Measurements from ENCODE around the gene MOGAT2. TPM values are rescaled to one million over a fixed set of nuclear protein-coding genes. Genes with fewer than 3 reads are reported as not detected.

MOGAT2 gene
- total and polyA plus RNA-seq, 2 of the 13 experiments (the other 11 are each of a cell fraction or from before 2014, with no cell fraction given): 27.2 to 27.8 TPM

DNA sequence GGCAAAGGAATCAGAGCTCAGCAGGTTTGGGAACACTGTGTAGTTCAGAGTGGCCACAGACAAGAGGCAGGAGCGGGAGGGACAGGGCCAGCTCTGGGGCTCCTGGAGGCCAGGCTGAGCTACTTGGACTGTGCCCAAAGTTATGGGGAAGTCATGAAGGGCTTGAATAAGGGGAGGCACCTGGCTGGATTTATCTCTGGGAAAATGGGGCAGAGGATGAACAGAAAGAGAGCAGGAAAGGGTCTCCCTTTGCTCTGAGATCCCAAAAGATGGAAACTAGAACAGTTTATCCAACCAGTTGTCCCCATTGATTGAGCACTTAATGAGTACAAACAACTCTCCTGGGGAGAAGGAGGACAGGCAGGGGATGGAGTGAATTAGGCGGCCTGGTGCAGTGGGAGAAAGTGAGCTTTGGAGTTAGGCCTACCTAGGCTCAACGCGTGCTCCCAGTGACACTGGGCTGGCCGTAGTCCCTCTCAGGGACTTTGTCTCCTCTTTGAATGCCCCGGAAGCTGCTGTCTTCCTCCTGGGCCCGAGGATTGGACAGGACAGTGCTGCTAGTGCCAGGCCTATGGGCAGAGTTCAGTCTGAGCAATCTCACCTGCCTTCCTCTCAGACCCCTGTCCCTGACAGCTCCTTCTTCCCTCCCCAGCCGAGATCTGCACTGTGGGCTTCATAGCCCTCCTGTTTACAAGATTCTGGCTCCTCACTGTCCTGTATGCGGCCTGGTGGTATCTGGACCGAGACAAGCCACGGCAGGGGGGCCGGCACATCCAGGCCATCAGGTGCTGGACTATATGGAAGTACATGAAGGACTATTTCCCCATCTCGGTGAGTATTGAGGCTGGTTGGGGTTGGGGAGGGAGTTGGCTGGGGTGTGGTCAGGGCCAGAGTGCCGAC is 2.0 kb downstream of the MOGAT2 start (continued):
- TF ChIP-seq, protein P1, sequence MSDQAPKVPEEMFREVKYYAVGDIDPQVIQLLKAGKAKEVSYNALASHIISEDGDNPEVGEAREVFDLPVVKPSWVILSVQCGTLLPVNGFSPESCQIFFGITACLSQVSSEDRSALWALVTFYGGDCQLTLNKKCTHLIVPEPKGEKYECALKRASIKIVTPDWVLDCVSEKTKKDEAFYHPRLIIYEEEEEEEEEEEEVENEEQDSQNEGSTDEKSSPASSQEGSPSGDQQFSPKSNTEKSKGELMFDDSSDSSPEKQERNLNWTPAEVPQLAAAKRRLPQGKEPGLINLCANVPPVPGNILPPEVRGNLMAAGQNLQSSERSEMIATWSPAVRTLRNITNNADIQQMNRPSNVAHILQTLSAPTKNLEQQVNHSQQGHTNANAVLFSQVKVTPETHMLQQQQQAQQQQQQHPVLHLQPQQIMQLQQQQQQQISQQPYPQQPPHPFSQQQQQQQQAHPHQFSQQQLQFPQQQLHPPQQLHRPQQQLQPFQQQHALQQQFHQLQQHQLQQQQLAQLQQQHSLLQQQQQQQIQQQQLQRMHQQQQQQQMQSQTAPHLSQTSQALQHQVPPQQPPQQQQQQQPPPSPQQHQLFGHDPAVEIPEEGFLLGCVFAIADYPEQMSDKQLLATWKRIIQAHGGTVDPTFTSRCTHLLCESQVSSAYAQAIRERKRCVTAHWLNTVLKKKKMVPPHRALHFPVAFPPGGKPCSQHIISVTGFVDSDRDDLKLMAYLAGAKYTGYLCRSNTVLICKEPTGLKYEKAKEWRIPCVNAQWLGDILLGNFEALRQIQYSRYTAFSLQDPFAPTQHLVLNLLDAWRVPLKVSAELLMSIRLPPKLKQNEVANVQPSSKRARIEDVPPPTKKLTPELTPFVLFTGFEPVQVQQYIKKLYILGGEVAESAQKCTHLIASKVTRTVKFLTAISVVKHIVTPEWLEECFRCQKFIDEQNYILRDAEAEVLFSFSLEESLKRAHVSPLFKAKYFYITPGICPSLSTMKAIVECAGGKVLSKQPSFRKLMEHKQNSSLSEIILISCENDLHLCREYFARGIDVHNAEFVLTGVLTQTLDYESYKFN (CRISPR knock-in tag; conservative IDR thresholded peaks at IDR 0.05): peak; percentile 58
- TF ChIP-seq NPAS2 (CRISPR knock-in tag; IDR thresholded peaks at IDR 0.05; ENCODE audit: borderline replicate concordance) (no peak), POLR2A (IDR thresholded peaks at IDR 0.05; ENCODE audit: insufficient read depth in 1 of 2, low read depth in 2 of 2, low read length in 2 of 2) (peak; percentile 80 to 89), PHF8 (CRISPR knock-in tag; IDR thresholded peaks at IDR 0.05) (peak; percentile 67), ZNF670 (CRISPR knock-in tag; IDR thresholded peaks at IDR 0.05; ENCODE audit: borderline replicate concordance) (peak; percentile 95), SIN3B (IDR thresholded peaks at IDR 0.05; ENCODE audit: low read length) (no peak; the same call in 1 of the 2 replicates), SNRNP70 (IDR thresholded peaks at IDR 0.05; ENCODE audit: low read depth, low read length) (no peak), HOXA3 (CRISPR knock-in tag; IDR thresholded peaks at IDR 0.05) (peak; percentile 63; the same call in 1 of the 2 replicates), ZFY (CRISPR knock-in tag; IDR thresholded peaks at IDR 0.05) (peak; percentile 99), JUNB (CRISPR knock-in tag; IDR thresholded peaks at IDR 0.05; ENCODE audit: borderline replicate concordance) (no peak), JDP2 (CRISPR knock-in tag; IDR thresholded peaks at IDR 0.05; ENCODE audit: borderline replicate concordance) (no peak), FOSL1 (CRISPR knock-in tag; IDR thresholded peaks at IDR 0.05; ENCODE audit: borderline replicate concordance) (no peak), IRX3 (CRISPR knock-in tag; IDR thresholded peaks at IDR 0.05; ENCODE audit: borderline replicate concordance, low read depth) (peak; percentile 69; the same call in 1 of the 2 replicates), ELF3 (CRISPR knock-in tag; IDR thresholded peaks at IDR 0.05) (peak; percentile 85)
- TF ChIP-seq, protein P2, sequence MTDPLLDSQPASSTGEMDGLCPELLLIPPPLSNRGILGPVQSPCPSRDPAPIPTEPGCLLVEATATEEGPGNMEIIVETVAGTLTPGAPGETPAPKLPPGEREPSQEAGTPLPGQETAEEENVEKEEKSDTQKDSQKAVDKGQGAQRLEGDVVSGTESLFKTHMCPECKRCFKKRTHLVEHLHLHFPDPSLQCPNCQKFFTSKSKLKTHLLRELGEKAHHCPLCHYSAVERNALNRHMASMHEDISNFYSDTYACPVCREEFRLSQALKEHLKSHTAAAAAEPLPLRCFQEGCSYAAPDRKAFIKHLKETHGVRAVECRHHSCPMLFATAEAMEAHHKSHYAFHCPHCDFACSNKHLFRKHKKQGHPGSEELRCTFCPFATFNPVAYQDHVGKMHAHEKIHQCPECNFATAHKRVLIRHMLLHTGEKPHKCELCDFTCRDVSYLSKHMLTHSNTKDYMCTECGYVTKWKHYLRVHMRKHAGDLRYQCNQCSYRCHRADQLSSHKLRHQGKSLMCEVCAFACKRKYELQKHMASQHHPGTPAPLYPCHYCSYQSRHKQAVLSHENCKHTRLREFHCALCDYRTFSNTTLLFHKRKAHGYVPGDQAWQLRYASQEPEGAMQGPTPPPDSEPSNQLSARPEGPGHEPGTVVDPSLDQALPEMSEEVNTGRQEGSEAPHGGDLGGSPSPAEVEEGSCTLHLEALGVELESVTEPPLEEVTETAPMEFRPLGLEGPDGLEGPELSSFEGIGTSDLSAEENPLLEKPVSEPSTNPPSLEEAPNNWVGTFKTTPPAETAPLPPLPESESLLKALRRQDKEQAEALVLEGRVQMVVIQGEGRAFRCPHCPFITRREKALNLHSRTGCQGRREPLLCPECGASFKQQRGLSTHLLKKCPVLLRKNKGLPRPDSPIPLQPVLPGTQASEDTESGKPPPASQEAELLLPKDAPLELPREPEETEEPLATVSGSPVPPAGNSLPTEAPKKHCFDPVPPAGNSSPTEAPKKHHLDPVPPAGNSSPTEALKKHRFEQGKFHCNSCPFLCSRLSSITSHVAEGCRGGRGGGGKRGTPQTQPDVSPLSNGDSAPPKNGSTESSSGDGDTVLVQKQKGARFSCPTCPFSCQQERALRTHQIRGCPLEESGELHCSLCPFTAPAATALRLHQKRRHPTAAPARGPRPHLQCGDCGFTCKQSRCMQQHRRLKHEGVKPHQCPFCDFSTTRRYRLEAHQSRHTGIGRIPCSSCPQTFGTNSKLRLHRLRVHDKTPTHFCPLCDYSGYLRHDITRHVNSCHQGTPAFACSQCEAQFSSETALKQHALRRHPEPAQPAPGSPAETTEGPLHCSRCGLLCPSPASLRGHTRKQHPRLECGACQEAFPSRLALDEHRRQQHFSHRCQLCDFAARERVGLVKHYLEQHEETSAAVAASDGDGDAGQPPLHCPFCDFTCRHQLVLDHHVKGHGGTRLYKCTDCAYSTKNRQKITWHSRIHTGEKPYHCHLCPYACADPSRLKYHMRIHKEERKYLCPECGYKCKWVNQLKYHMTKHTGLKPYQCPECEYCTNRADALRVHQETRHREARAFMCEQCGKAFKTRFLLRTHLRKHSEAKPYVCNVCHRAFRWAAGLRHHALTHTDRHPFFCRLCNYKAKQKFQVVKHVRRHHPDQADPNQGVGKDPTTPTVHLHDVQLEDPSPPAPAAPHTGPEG (CRISPR knock-in tag; IDR thresholded peaks at IDR 0.05): no peak
- TF ChIP-seq, protein P3, sequence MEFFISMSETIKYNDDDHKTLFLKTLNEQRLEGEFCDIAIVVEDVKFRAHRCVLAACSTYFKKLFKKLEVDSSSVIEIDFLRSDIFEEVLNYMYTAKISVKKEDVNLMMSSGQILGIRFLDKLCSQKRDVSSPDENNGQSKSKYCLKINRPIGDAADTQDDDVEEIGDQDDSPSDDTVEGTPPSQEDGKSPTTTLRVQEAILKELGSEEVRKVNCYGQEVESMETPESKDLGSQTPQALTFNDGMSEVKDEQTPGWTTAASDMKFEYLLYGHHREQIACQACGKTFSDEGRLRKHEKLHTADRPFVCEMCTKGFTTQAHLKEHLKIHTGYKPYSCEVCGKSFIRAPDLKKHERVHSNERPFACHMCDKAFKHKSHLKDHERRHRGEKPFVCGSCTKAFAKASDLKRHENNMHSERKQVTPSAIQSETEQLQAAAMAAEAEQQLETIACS (CRISPR knock-in tag; IDR thresholded peaks at IDR 0.05): no peak
- TF ChIP-seq, protein P4, sequence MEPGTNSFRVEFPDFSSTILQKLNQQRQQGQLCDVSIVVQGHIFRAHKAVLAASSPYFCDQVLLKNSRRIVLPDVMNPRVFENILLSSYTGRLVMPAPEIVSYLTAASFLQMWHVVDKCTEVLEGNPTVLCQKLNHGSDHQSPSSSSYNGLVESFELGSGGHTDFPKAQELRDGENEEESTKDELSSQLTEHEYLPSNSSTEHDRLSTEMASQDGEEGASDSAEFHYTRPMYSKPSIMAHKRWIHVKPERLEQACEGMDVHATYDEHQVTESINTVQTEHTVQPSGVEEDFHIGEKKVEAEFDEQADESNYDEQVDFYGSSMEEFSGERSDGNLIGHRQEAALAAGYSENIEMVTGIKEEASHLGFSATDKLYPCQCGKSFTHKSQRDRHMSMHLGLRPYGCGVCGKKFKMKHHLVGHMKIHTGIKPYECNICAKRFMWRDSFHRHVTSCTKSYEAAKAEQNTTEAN (CRISPR knock-in tag; conservative IDR thresholded peaks at IDR 0.05): peak; percentile 49; the same call in 1 of the 2 replicates
